K562 (cell line): ENCODE results near the gene TARS3. TPM values are rescaled to one million over a fixed set of nuclear protein-coding genes. Genes with fewer than 3 reads are reported as not detected.

Source experiments
- CTCF ChIP-seq, 3 experiments: IDR thresholded peaks in 2 of 3; conservative IDR thresholded peaks in 1 of 3; 2 replicates each; pipeline ENCODE4 v1.5.1; 2011 to 2012; ENCODE audit warnings: low read length in 3 of 3, mild to moderate bottlenecking in 3 of 3, control low read depth in 2 of 3, improper control_type of control experiment in 1 of 3, inconsistent platforms in 1 of 3, low read depth in 1 of 3, mixed read lengths in 1 of 3, moderate library complexity in 1 of 3; ENCODE audit not compliant: insufficient read depth in 2 of 3
- DEAF1 ChIP-seq: fragments of 450-650 bp; formaldehyde crosslinking; IDR thresholded peaks from 2 replicates; pipeline ENCODE4 v1.4.0; 2020; ENCODE audit warnings: mild to moderate bottlenecking, moderate library complexity
- MNT ChIP-seq, 2 experiments: fragments of 450-650 bp; conservative IDR thresholded peaks; 2 replicates each; pipeline ENCODE4 v1.6.1; 2017; ENCODE audit warnings: mild to moderate bottlenecking in 2 of 2, moderate library complexity in 2 of 2
- NONO ChIP-seq, 2 experiments: fragments of 200-400 bp in 1 of 2; fragments of 450-650 bp in 1 of 2; formaldehyde crosslinking in 1 of 2; IDR thresholded peaks; 2 replicates each; pipeline ENCODE4 v1.6.1; 2017; ENCODE audit warnings: low read depth in 2 of 2, mild to moderate bottlenecking in 2 of 2, moderate library complexity in 2 of 2, low read length in 1 of 2
- PBX2 ChIP-seq, 2 experiments: IDR thresholded peaks in 1 of 2; conservative IDR thresholded peaks in 1 of 2; 2 replicates each; pipeline ENCODE4 v1.6.1; 2016; ENCODE audit warnings: low read depth in 2 of 2, mild to moderate bottlenecking in 1 of 2, missing compliant biosample characterization in 1 of 2, missing genetic modification characterization in 1 of 2, moderate library complexity in 1 of 2
- REST ChIP-seq, 2 experiments: fragments of 450-650 bp; formaldehyde crosslinking in 1 of 2; IDR thresholded peaks; 2 replicates each; pipeline versions ENCODE4 v1.4.0 to v1.6.1; 2014 to 2020; ENCODE audit warnings: mild to moderate bottlenecking in 2 of 2, borderline replicate concordance in 1 of 2, low read depth in 1 of 2
- SIN3B ChIP-seq: fragments of 450-650 bp; IDR thresholded peaks from 2 replicates; pipeline ENCODE4 v1.6.1; 2017; ENCODE audit warnings: low read depth, mild to moderate bottlenecking, moderate library complexity
- ZNF764 ChIP-seq: fragments of 250-450 bp; sonication (Bioruptor Pico); IDR thresholded peaks from 2 replicates; pipeline ENCODE4 v1.4.0; 2020; ENCODE audit warnings: low read depth, mild to moderate bottlenecking, moderate library complexity
- polyA plus RNA-seq, 8 experiments: library from polyadenylated mRNA; depleted of rRNA in 4 of 8; stranded (reverse) in 5 of 8; unstranded in 3 of 8; fragments of >200 nt; fragmentation: Nextera tagmentation in 2 of 8; fragmentation: Illumina TruSeq in 1 of 8; extraction: Ambion mirVana in 2 of 8; extraction: Trizol in 1 of 8; gene quantifications; 2 replicates each; pipeline versions ENCODE4 v1.2.1 to v1.2.3, GENCODE V29; 2011 to 2014; ENCODE audit warnings: inconsistent platforms in 1 of 8, missing spikeins in 1 of 8
- total RNA-seq, 7 experiments: library from RNA; depleted of rRNA in 6 of 7; stranded (reverse); fragments of >200 nt in 6 of 7; fragmentation: Illumina TruSeq in 2 of 7; extraction: Trizol in 2 of 7; gene quantifications; 2 replicates each; pipeline versions ENCODE4 v1.2.1 to v1.2.3, GENCODE V29; 2011 to 2021; ENCODE audit warnings: low replicate concordance in 1 of 7

TARS3 gene
- total and polyA plus RNA-seq, 9 of the 15 experiments (the other 6 are each of a cell fraction or from before 2014, with no cell fraction given) = 2.1 to 14.7 (median 9.8) TPM

GRCh38 chr15:101641129-101641764 lies 83.0 kb downstream of the TARS3 start (continued):
- TF ChIP-seq REST (IDR thresholded peaks at IDR 0.05; ENCODE audit: borderline replicate concordance) (peak; percentile 68; the same call in 1 of the 2 replicates), REST (CRISPR knock-in tag; IDR thresholded peaks at IDR 0.05; ENCODE audit: low read depth) (no peak), CTCF (IDR thresholded peaks at IDR 0.05 in 2 of 3, conservative IDR thresholded peaks at IDR 0.05 in 1 of 3; ENCODE audit: insufficient read depth in 2 of 3, low read depth in 1 of 3, low read length in 3 of 3) (peak; percentile 70 to 91 (median 84)), NONO (IDR thresholded peaks at IDR 0.05; ENCODE audit: low read depth in 2 of 2, low read length in 1 of 2) (no peak), ZNF764 (CRISPR knock-in tag) (no peak), PBX2 (CRISPR knock-in tag; IDR thresholded peaks at IDR 0.05; ENCODE audit: low read depth) (peak; percentile 46), PBX2 (tag; conservative IDR thresholded peaks at IDR 0.05; ENCODE audit: low read depth) (peak; percentile 65), DEAF1 (CRISPR knock-in tag) (peak; percentile 84), MNT (conservative IDR thresholded peaks at IDR 0.05) (peak; percentile 17 to 44; a peak in 1 of 4 replicates), SIN3B (no peak)
